ENCODE data around the gene TMEM87B.
"Not testable (repeated sequence)": the region's sequence is repeated elsewhere in the genome, so short reads cannot be mapped to it uniquely, and the experiment has no call there.

TMEM87B gene

GRCh38 chr2:112032689-112033465 lies 22.2 kb upstream of the TMEM87B start:
- H3K4me3 ChIP-seq (ENCODE audit: low read length in 2 of 2) = no peak overlapping the region
- H3K9ac ChIP-seq (ENCODE audit: low read depth in 1 of 2, low read length in 2 of 2) = no peak overlapping the region
- H3K27me3 ChIP-seq (ENCODE audit: control insufficient read depth in 2 of 2, insufficient read depth in 2 of 2, low read length in 2 of 2) = no peaks in the 10 kb centered on the region
- no peaks in the 10 kb centered on the region for H3K36me3 ChIP-seq (ENCODE audit: control insufficient read depth in 2 of 2, insufficient read depth in 2 of 2, low read length in 2 of 2)
- H3K4me1 ChIP-seq (ENCODE audit: control insufficient read depth in 2 of 2, insufficient read depth in 2 of 2, low read length in 2 of 2) = peaks cover 3 to 5% of the 10 kb centered on the region in 2 donors
- no peaks in the 10 kb centered on the region for H3K9me3 ChIP-seq (ENCODE audit: control insufficient read depth in 2 of 2, low read length in 2 of 2)
- peak overlapping the region in 1 of 2 donors; percentile 29 for H3K27ac ChIP-seq (ENCODE audit: low read depth in 2 of 2, low read length in 2 of 2)

GRCh38 chr2:112033600-112033999 lies 21.5 kb upstream of the TMEM87B start:
- Histone ChIP-seq H3K4me1 (ENCODE audit: control insufficient read depth in 2 of 2, insufficient read depth in 2 of 2, low read length in 2 of 2) (peaks cover 3 to 5% of the 10 kb centered on the region in 2 donors), H3K4me3 (ENCODE audit: low read length in 2 of 2) (no peak overlapping the region), H3K9me3 (ENCODE audit: control insufficient read depth in 2 of 2, low read length in 2 of 2) (no peaks in the 10 kb centered on the region), H3K27ac (ENCODE audit: low read depth in 2 of 2, low read length in 2 of 2) (no peak overlapping the region), H3K9ac (ENCODE audit: low read depth in 1 of 2, low read length in 2 of 2) (no peak overlapping the region), H3K27me3 (ENCODE audit: control insufficient read depth in 2 of 2, insufficient read depth in 2 of 2, low read length in 2 of 2) (no peaks in the 10 kb centered on the region), H3K36me3 (ENCODE audit: control insufficient read depth in 2 of 2, insufficient read depth in 2 of 2, low read length in 2 of 2) (no peaks in the 10 kb centered on the region)

- H3K4me3 ChIP-seq (ENCODE audit: low read length in 2 of 2) = no peak overlapping the region
- no peak overlapping the region for H3K27ac ChIP-seq (ENCODE audit: low read depth in 2 of 2, low read length in 2 of 2)
- H3K27me3 ChIP-seq (ENCODE audit: control insufficient read depth in 2 of 2, insufficient read depth in 2 of 2, low read length in 2 of 2) = no peaks in the 10 kb centered on the region
- H3K9ac ChIP-seq (ENCODE audit: low read depth in 1 of 2, low read length in 2 of 2) = no peak overlapping the region
- no peaks in the 10 kb centered on the region for H3K9me3 ChIP-seq (ENCODE audit: control insufficient read depth in 2 of 2, low read length in 2 of 2)
- peaks cover 3 to 5% of the 10 kb centered on the region in 2 donors for H3K4me1 ChIP-seq (ENCODE audit: control insufficient read depth in 2 of 2, insufficient read depth in 2 of 2, low read length in 2 of 2)
- H3K36me3 ChIP-seq (ENCODE audit: control insufficient read depth in 2 of 2, insufficient read depth in 2 of 2, low read length in 2 of 2) = no peaks in the 10 kb centered on the region
These were observed 20.1 kb upstream of the TMEM87B start for GRCh38 chr2:112034924-112035323.

- Histone ChIP-seq H3K9ac (ENCODE audit: low read depth in 1 of 2, low read length in 2 of 2) (no peak overlapping the region), H3K27ac (ENCODE audit: low read depth in 2 of 2, low read length in 2 of 2) (no peak overlapping the region), H3K4me1 (ENCODE audit: control insufficient read depth in 2 of 2, insufficient read depth in 2 of 2, low read length in 2 of 2) (peaks cover 3 to 5% of the 10 kb centered on the region in 2 donors), H3K36me3 (ENCODE audit: control insufficient read depth in 2 of 2, insufficient read depth in 2 of 2, low read length in 2 of 2) (no peaks in the 10 kb centered on the region), H3K4me3 (ENCODE audit: low read length in 2 of 2) (no peak overlapping the region), H3K9me3 (ENCODE audit: control insufficient read depth in 2 of 2, low read length in 2 of 2) (no peaks in the 10 kb centered on the region), H3K27me3 (ENCODE audit: control insufficient read depth in 2 of 2, insufficient read depth in 2 of 2, low read length in 2 of 2) (no peaks in the 10 kb centered on the region)
These were observed 19.3 kb upstream of the TMEM87B start for GRCh38 chr2:112035786-112036185.

- not testable (repeated sequence) for H3K9me3 ChIP-seq (ENCODE audit: control insufficient read depth in 2 of 2, low read length in 2 of 2); H3K27ac ChIP-seq (ENCODE audit: low read depth in 2 of 2, low read length in 2 of 2); H3K36me3 ChIP-seq (ENCODE audit: control insufficient read depth in 2 of 2, insufficient read depth in 2 of 2, low read length in 2 of 2); H3K4me3 ChIP-seq (ENCODE audit: low read length in 2 of 2); H3K9ac ChIP-seq (ENCODE audit: low read depth in 1 of 2, low read length in 2 of 2); H3K27me3 ChIP-seq (ENCODE audit: control insufficient read depth in 2 of 2, insufficient read depth in 2 of 2, low read length in 2 of 2); H3K4me1 ChIP-seq (ENCODE audit: control insufficient read depth in 2 of 2, insufficient read depth in 2 of 2, low read length in 2 of 2)
These were observed 15.5 kb upstream of the TMEM87B start for GRCh38 chr2:112039556-112039955.

- H3K9me3 ChIP-seq (ENCODE audit: control insufficient read depth in 2 of 2, low read length in 2 of 2); H3K4me3 ChIP-seq (ENCODE audit: low read length in 2 of 2); H3K27ac ChIP-seq (ENCODE audit: low read depth in 2 of 2, low read length in 2 of 2); H3K36me3 ChIP-seq (ENCODE audit: control insufficient read depth in 2 of 2, insufficient read depth in 2 of 2, low read length in 2 of 2); H3K27me3 ChIP-seq (ENCODE audit: control insufficient read depth in 2 of 2, insufficient read depth in 2 of 2, low read length in 2 of 2); H3K9ac ChIP-seq (ENCODE audit: low read depth in 1 of 2, low read length in 2 of 2); H3K4me1 ChIP-seq (ENCODE audit: control insufficient read depth in 2 of 2, insufficient read depth in 2 of 2, low read length in 2 of 2): not testable (repeated sequence)
These were observed 15.0 kb upstream of the TMEM87B start for GRCh38 chr2:112040066-112040465.

GRCh38 chr2:112041460-112041859 lies 13.6 kb upstream of the TMEM87B start:
- H3K27ac ChIP-seq (ENCODE audit: low read depth in 2 of 2, low read length in 2 of 2); H3K9me3 ChIP-seq (ENCODE audit: control insufficient read depth in 2 of 2, low read length in 2 of 2); H3K36me3 ChIP-seq (ENCODE audit: control insufficient read depth in 2 of 2, insufficient read depth in 2 of 2, low read length in 2 of 2); H3K4me1 ChIP-seq (ENCODE audit: control insufficient read depth in 2 of 2, insufficient read depth in 2 of 2, low read length in 2 of 2); H3K9ac ChIP-seq (ENCODE audit: low read depth in 1 of 2, low read length in 2 of 2); H3K27me3 ChIP-seq (ENCODE audit: control insufficient read depth in 2 of 2, insufficient read depth in 2 of 2, low read length in 2 of 2); H3K4me3 ChIP-seq (ENCODE audit: low read length in 2 of 2): not testable (repeated sequence)

GRCh38 chr2:112045446-112046014 lies 9.5 kb upstream of the TMEM87B start:
- Histone ChIP-seq H3K36me3 (ENCODE audit: control insufficient read depth in 2 of 2, insufficient read depth in 2 of 2, low read length in 2 of 2) (no peaks in the 10 kb centered on the region), H3K27ac (ENCODE audit: low read depth in 2 of 2, low read length in 2 of 2) (no peak overlapping the region), H3K9me3 (ENCODE audit: control insufficient read depth in 2 of 2, low read length in 2 of 2) (no peaks in the 10 kb centered on the region), H3K27me3 (ENCODE audit: control insufficient read depth in 2 of 2, insufficient read depth in 2 of 2, low read length in 2 of 2) (no peaks in the 10 kb centered on the region), H3K9ac (ENCODE audit: low read depth in 1 of 2, low read length in 2 of 2) (no peak overlapping the region), H3K4me1 (ENCODE audit: control insufficient read depth in 2 of 2, insufficient read depth in 2 of 2, low read length in 2 of 2) (peaks cover 7 to 12% of the 10 kb centered on the region in 2 donors), H3K4me3 (ENCODE audit: low read length in 2 of 2) (no peak overlapping the region)

GRCh38 chr2:112046231-112046630 lies 8.8 kb upstream of the TMEM87B start:
- H3K9ac ChIP-seq (ENCODE audit: low read depth in 1 of 2, low read length in 2 of 2) = no peak overlapping the region
- peaks cover 10 to 15% of the 10 kb centered on the region in 2 donors for H3K4me1 ChIP-seq (ENCODE audit: control insufficient read depth in 2 of 2, insufficient read depth in 2 of 2, low read length in 2 of 2)
- H3K27me3 ChIP-seq (ENCODE audit: control insufficient read depth in 2 of 2, insufficient read depth in 2 of 2, low read length in 2 of 2) = no peaks in the 10 kb centered on the region
- H3K4me3 ChIP-seq (ENCODE audit: low read length in 2 of 2) = no peak overlapping the region
- no peaks in the 10 kb centered on the region for H3K36me3 ChIP-seq (ENCODE audit: control insufficient read depth in 2 of 2, insufficient read depth in 2 of 2, low read length in 2 of 2)
- no peaks in the 10 kb centered on the region for H3K9me3 ChIP-seq (ENCODE audit: control insufficient read depth in 2 of 2, low read length in 2 of 2)
- no peak overlapping the region for H3K27ac ChIP-seq (ENCODE audit: low read depth in 2 of 2, low read length in 2 of 2)

GRCh38 chr2:112047537-112048235 lies 7.4 kb upstream of the TMEM87B start:
- Histone ChIP-seq H3K9ac (ENCODE audit: low read depth in 1 of 2, low read length in 2 of 2) (no peak overlapping the region), H3K27ac (ENCODE audit: low read depth in 2 of 2, low read length in 2 of 2) (no peak overlapping the region), H3K27me3 (ENCODE audit: control insufficient read depth in 2 of 2, insufficient read depth in 2 of 2, low read length in 2 of 2) (no peaks in the 10 kb centered on the region), H3K4me1 (ENCODE audit: control insufficient read depth in 2 of 2, insufficient read depth in 2 of 2, low read length in 2 of 2) (peaks cover 10 to 13% of the 10 kb centered on the region in 2 donors), H3K4me3 (ENCODE audit: low read length in 2 of 2) (no peak overlapping the region), H3K36me3 (ENCODE audit: control insufficient read depth in 2 of 2, insufficient read depth in 2 of 2, low read length in 2 of 2) (no peaks in the 10 kb centered on the region), H3K9me3 (ENCODE audit: control insufficient read depth in 2 of 2, low read length in 2 of 2) (no peaks in the 10 kb centered on the region)

All from mucosa of rectum (tissue), 2 donors.